ENCODE data around the gene AK1.

DNA sequence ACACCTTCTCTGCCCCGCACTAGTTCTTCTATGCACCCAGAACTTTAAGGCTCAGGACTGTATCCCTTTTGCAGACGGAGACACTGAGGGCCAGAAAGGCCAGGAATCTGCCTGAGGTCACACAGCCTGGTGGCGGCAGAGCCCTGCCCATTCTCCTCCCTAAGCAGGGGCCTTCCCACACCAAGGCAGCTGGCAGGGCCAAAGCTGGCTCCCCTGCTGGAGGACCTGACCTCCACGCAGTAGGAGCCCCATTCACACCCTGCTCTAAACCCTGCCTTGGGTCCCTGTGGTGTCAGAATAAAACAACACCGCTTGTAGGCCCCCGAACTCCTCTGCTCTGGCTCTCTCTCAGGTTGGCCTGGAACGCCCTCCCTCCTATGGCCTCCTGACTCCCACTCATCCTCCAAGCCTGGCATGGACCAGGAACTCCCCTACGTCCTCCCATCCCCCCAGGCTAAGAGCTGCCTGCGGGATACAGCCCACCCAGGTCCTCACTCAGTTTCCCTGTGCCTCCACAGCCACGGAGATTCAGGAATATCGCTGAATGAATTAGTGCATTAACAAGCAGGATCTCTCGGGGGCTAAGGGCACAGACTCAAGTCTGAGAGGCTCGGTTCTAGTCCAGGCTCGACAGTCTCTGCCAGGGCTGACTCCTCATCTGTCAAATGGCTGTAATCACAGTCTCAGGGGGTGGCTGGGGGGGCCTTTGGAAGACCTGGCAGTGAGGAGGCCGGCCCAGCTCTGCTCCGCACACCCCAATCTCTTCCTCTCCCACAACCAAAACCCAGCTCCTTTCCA lies 19.1 kb upstream of the AK1 start:
- TF ChIP-seq, protein P1, sequence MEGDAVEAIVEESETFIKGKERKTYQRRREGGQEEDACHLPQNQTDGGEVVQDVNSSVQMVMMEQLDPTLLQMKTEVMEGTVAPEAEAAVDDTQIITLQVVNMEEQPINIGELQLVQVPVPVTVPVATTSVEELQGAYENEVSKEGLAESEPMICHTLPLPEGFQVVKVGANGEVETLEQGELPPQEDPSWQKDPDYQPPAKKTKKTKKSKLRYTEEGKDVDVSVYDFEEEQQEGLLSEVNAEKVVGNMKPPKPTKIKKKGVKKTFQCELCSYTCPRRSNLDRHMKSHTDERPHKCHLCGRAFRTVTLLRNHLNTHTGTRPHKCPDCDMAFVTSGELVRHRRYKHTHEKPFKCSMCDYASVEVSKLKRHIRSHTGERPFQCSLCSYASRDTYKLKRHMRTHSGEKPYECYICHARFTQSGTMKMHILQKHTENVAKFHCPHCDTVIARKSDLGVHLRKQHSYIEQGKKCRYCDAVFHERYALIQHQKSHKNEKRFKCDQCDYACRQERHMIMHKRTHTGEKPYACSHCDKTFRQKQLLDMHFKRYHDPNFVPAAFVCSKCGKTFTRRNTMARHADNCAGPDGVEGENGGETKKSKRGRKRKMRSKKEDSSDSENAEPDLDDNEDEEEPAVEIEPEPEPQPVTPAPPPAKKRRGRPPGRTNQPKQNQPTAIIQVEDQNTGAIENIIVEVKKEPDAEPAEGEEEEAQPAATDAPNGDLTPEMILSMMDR (conservative IDR thresholded peaks at IDR 0.05; ENCODE audit: low read depth, low read length): no peak
- no peak for TF ChIP-seq EZH2 (IDR thresholded peaks at IDR 0.05; ENCODE audit: borderline replicate concordance, low read depth, low read length, poor library complexity, severe bottlenecking)
